H1 (cell line): ENCODE measurements around the gene ABCA2. TPM values are rescaled to one million over a fixed set of nuclear protein-coding genes. Genes with fewer than 3 reads are reported as not detected.

Experiments used
- CTCF ChIA-PET: fragments of 300-600 bp; sonication (Branson Sonifier 250); formaldehyde crosslinking; loops from one replicate; lab custom pipeline; 2021; ENCODE audit not compliant: partially characterized antibody; lab: Charles Lee
- POLR2A ChIA-PET: fragments of 300-600 bp; sonication (Branson Sonifier 250); formaldehyde crosslinking; loops from one replicate; lab custom pipeline; 2021; ENCODE audit warnings: inconsistent platforms; ENCODE audit not compliant: partially characterized antibody; lab: Charles Lee
- DNase-seq, 2 experiments: peaks; one replicate each; pipeline versions ENCODE4 v3.0.0 to v3.0.0-alpha.2; 2010 to 2022; ENCODE audit warnings: low spot score in 2 of 2, low read depth in 1 of 2, mixed read lengths in 1 of 2
- FAIRE-seq: peaks from 2 replicates; lab custom pipeline; 2011; peaks lifted over from hg19 to GRCh38; lab: Jason Lieb, UNC
- H2AFZ ChIP-seq: 2 replicates; pipeline ENCODE4 v1.8.1; 2012; ENCODE audit warnings: low read length, inconsistent platforms
- H2AK5ac ChIP-seq: 2 replicates; pipeline ENCODE4 v1.6.1; 2013; ENCODE audit warnings: low read depth, low read length
- H2BK120ac ChIP-seq: replicated peaks from 2 replicates; pipeline ENCODE3; 2013; ENCODE audit warnings: low read depth, low read length, inconsistent platforms
- H2BK12ac ChIP-seq: 2 replicates; pipeline ENCODE4 v1.6.1; 2013; ENCODE audit warnings: low read depth, low read length
- H2BK15ac ChIP-seq: 2 replicates; pipeline ENCODE4 v1.6.1; 2013; ENCODE audit warnings: low read length
- H2BK20ac ChIP-seq: 2 replicates; pipeline ENCODE4 v1.6.1; 2013; ENCODE audit warnings: low read length
- H2BK5ac ChIP-seq: 2 replicates; pipeline ENCODE4 v1.6.1; 2013; ENCODE audit warnings: low read depth, low read length
- H3K14ac ChIP-seq: 2 replicates; pipeline ENCODE4 v1.6.1; 2013; ENCODE audit warnings: inconsistent platforms; ENCODE audit not compliant: insufficient read length
- H3K18ac ChIP-seq: 2 replicates; pipeline ENCODE4 v1.6.1; 2013; ENCODE audit warnings: low read length; ENCODE audit errors: extremely low read depth
- H3K23ac ChIP-seq: 2 replicates; pipeline ENCODE4 v1.6.1; 2013; ENCODE audit warnings: inconsistent platforms; ENCODE audit not compliant: insufficient read length
- H3K23me2 ChIP-seq: 2 replicates; pipeline ENCODE4 v1.6.1; 2013; ENCODE audit warnings: low read depth, low read length
- H3K27ac ChIP-seq: 2 replicates; pipeline ENCODE4 v1.6.1; 2011; ENCODE audit warnings: low read depth, low read length, inconsistent platforms
- H3K27me3 ChIP-seq, 4 experiments: replicated peaks in 1 of 4; 1 replicate in 1 of 4; 2 replicates in 3 of 4; pipeline versions ENCODE4 v1.6.1 to v1.8.1; 2011 to 2013; ENCODE audit warnings: low read length in 3 of 4, mild to moderate bottlenecking in 3 of 4, inconsistent platforms in 2 of 4, mixed read lengths in 2 of 4, moderate library complexity in 1 of 4; ENCODE audit not compliant: control insufficient read depth in 3 of 4, insufficient read depth in 3 of 4; ENCODE audit errors: extremely low read depth in 1 of 4
- H3K36me3 ChIP-seq, 4 experiments: 2 replicates each; pipeline versions ENCODE4 v1.6.1 to v1.8.1; 2011 to 2013; ENCODE audit warnings: mild to moderate bottlenecking in 4 of 4, low read length in 3 of 4, moderate library complexity in 2 of 4, control low read depth in 1 of 4, inconsistent platforms in 1 of 4; ENCODE audit not compliant: insufficient read depth in 4 of 4, control insufficient read depth in 2 of 4
- H3K4ac ChIP-seq: replicated peaks from 2 replicates; pipeline ENCODE3; 2013; ENCODE audit warnings: low read length, low read depth, mixed read lengths, inconsistent platforms; ENCODE audit not compliant: insufficient read length
- H3K4me1 ChIP-seq, 4 experiments: replicated peaks in 1 of 4; 1 replicate in 1 of 4; 2 replicates in 3 of 4; pipeline versions ENCODE4 v1.6.1 to v1.8.1; 2011 to 2013; ENCODE audit warnings: low read length in 3 of 4, inconsistent platforms in 2 of 4, mixed read lengths in 1 of 4; ENCODE audit not compliant: insufficient read depth in 4 of 4, control insufficient read depth in 3 of 4
- H3K4me2 ChIP-seq, 2 experiments: 2 replicates each; pipeline versions ENCODE4 v1.6.1 to v1.8.1; 2011 to 2013; ENCODE audit warnings: low read depth in 2 of 2, low read length in 2 of 2, control low read depth in 1 of 2, inconsistent platforms in 1 of 2, mild to moderate bottlenecking in 1 of 2; ENCODE audit not compliant: insufficient read depth in 1 of 2
- H3K4me3 ChIP-seq, 4 experiments: fragments of 200-600, 300-600 bp in 1 of 4; sonication (generic), shearing (Covaris generic), sonication (Bioruptor Twin) in 1 of 4; 2 replicates each; pipeline versions ENCODE4 v1.5.1 to v1.8.1; 2011 to 2016; ENCODE audit warnings: low read length in 4 of 4, low read depth in 3 of 4, control low read depth in 2 of 4, inconsistent platforms in 2 of 4, mild to moderate bottlenecking in 2 of 4, mixed read lengths in 1 of 4, moderate library complexity in 1 of 4; ENCODE audit not compliant: insufficient read depth in 2 of 4; ENCODE audit errors: extremely low read depth in 1 of 4
- H3K56ac ChIP-seq: replicated peaks from 2 replicates; pipeline ENCODE3; 2013; ENCODE audit warnings: low read depth, mild to moderate bottlenecking, mixed read lengths, low read length, inconsistent platforms; ENCODE audit not compliant: insufficient read length
- H3K79me1 ChIP-seq: 2 replicates; pipeline ENCODE4 v1.6.1; 2013; ENCODE audit warnings: low read depth, low read length, control low read depth
- H3K79me2 ChIP-seq, 2 experiments: 2 replicates each; pipeline versions ENCODE4 v1.6.1 to v1.8.1; 2012 to 2013; ENCODE audit warnings: low read length in 2 of 2, mild to moderate bottlenecking in 2 of 2, inconsistent platforms in 1 of 2; ENCODE audit not compliant: insufficient read depth in 2 of 2, control insufficient read depth in 1 of 2
- H3K9ac ChIP-seq, 4 experiments: replicated peaks in 1 of 4; 1 replicate in 1 of 4; 2 replicates in 3 of 4; pipeline versions ENCODE4 v1.6.1 to v1.8.1; 2011 to 2013; ENCODE audit warnings: low read depth in 3 of 4, low read length in 3 of 4, control low read depth in 2 of 4, mild to moderate bottlenecking in 2 of 4, moderate library complexity in 2 of 4, inconsistent platforms in 1 of 4; ENCODE audit errors: extremely low read depth in 1 of 4
- H3K9me3 ChIP-seq, 2 experiments: 2 replicates each; pipeline versions ENCODE4 v1.6.1 to v1.8.1; 2012 to 2013; ENCODE audit warnings: mild to moderate bottlenecking in 2 of 2, moderate library complexity in 2 of 2, control low read depth in 1 of 2, inconsistent platforms in 1 of 2, low read depth in 1 of 2, low read length in 1 of 2, mixed read lengths in 1 of 2; ENCODE audit not compliant: insufficient read depth in 2 of 2
- H4K20me1 ChIP-seq, 2 experiments: replicated peaks in 1 of 2; 2 replicates each; pipeline versions ENCODE3 to v1.8.1; 2011 to 2013; ENCODE audit warnings: inconsistent platforms in 2 of 2, low read length in 2 of 2, mild to moderate bottlenecking in 1 of 2; ENCODE audit not compliant: insufficient read depth in 2 of 2, control insufficient read depth in 1 of 2
- H4K5ac ChIP-seq: 2 replicates; pipeline ENCODE4 v1.6.1; 2013; ENCODE audit warnings: low read length, low read depth, mixed read lengths, inconsistent platforms; ENCODE audit not compliant: insufficient read length
- H4K8ac ChIP-seq: 2 replicates; pipeline ENCODE4 v1.8.0; 2013; ENCODE audit warnings: mild to moderate bottlenecking, moderate library complexity, low read length, inconsistent platforms; ENCODE audit not compliant: insufficient read depth; ENCODE audit errors: extremely low read depth
- H4K91ac ChIP-seq: replicated peaks from 2 replicates; pipeline ENCODE3; 2013; ENCODE audit warnings: low read length, mixed read lengths, inconsistent platforms; ENCODE audit not compliant: insufficient read length
- BACH1 ChIP-seq: IDR thresholded peaks from 2 replicates; pipeline ENCODE4 v1.6.1; 2012; ENCODE audit warnings: low read length, improper control_type of control experiment
- BCL11A ChIP-seq, 2 experiments: IDR thresholded peaks; one replicate each; pipeline ENCODE4 v1.6.1; 2011; ENCODE audit warnings: low read depth in 2 of 2, low read length in 2 of 2, mild to moderate bottlenecking in 2 of 2
- CBX5 ChIP-seq: fragments of 300-800, 300-1000 bp; sonication (generic); IDR thresholded peaks from 2 replicates; pipeline ENCODE4 v1.7.1; 2016; ENCODE audit warnings: antibody characterized with exemption, low read length, low read depth
- EZH2 ChIP-seq: fragments of 200-600 bp; sonication (generic); IDR thresholded peaks from 2 replicates; pipeline ENCODE4 v1.7.1; 2012; ENCODE audit warnings: low read depth, mild to moderate bottlenecking, moderate library complexity, low read length, inconsistent platforms; ENCODE audit not compliant: severe bottlenecking
- GABPA ChIP-seq: IDR thresholded peaks from 2 replicates; pipeline ENCODE4 v1.6.1; 2011; ENCODE audit warnings: mild to moderate bottlenecking, low read length, moderate library complexity, borderline replicate concordance; ENCODE audit not compliant: insufficient read depth
- KDM4A ChIP-seq: IDR thresholded peaks from one replicate; pipeline ENCODE4 v1.7.1; 2012; ENCODE audit warnings: low read depth, mild to moderate bottlenecking, moderate library complexity, low read length, inconsistent platforms; ENCODE audit not compliant: severe bottlenecking
- NANOG ChIP-seq: IDR thresholded peaks from 2 replicates; pipeline ENCODE4 v1.6.1; 2011; ENCODE audit warnings: low read length, low read depth, mild to moderate bottlenecking, inconsistent platforms; ENCODE audit not compliant: insufficient read depth, poor library complexity, severe bottlenecking
- RAD21 ChIP-seq, 2 experiments: IDR thresholded peaks in 1 of 2; conservative IDR thresholded peaks in 1 of 2; 2 replicates each; pipeline ENCODE4 v1.6.1; 2011; ENCODE audit warnings: low read depth in 2 of 2, low read length in 2 of 2, improper control_type of control experiment in 1 of 2, inconsistent platforms in 1 of 2, mild to moderate bottlenecking in 1 of 2, moderate library complexity in 1 of 2
- TEAD4 ChIP-seq: IDR thresholded peaks from 2 replicates; pipeline ENCODE4 v1.6.1; 2012; ENCODE audit warnings: low read depth, low read length, inconsistent platforms, mixed read lengths
- USF2 ChIP-seq: IDR thresholded peaks from 2 replicates; pipeline ENCODE4 v1.6.1; 2011; ENCODE audit warnings: low read length, improper control_type of control experiment
- WGBS, 2 experiments: shearing (Covaris generic) in 1 of 2; methylation state at CpG; one replicate each; pipeline versions ENCODE4 v1.1.6 to v1.1.7; 2013 to 2015; ENCODE audit warnings: low lambda C conversion rate in 2 of 2, mixed read lengths in 2 of 2, inconsistent platforms in 1 of 2, low coverage in 1 of 2, missing lambda C conversion rate in 1 of 2; ENCODE audit not compliant: insufficient replicate concordance in 2 of 2, insufficient coverage in 1 of 2, insufficient read length in 1 of 2; ENCODE audit errors: extremely low coverage in 1 of 2, missing lambda C conversion rate in 1 of 2; 5-methylcytosine and 5-hydroxymethylcytosine counted together
- polyA plus RNA-seq, 7 experiments: library from polyadenylated mRNA; depleted of rRNA in 3 of 7; stranded (reverse) in 5 of 7; unstranded in 2 of 7; fragments of >200 nt in 5 of 7; fragments of 200-250 nt in 2 of 7; gene quantifications; 1 replicate in 5 of 7; 2 replicates in 1 of 7; 4 replicates in 1 of 7; pipeline versions ENCODE4 v1.2.1 to v1.2.3, GENCODE V29; 2011 to 2013; ENCODE audit warnings: missing spikeins in 2 of 7, mixed read lengths in 2 of 7
- total RNA-seq: library from RNA; stranded (reverse); fragmentation: NEBNext Ultra II Directional; extraction: Animal tissue kit (Norgen Biotek cat#: 25700); gene quantifications from 2 replicates; pipeline ENCODE4 v1.2.1, GENCODE V29; 2021

The ABCA2 gene
- total and polyA plus RNA-seq, 2 of the 8 experiments (the other 6 are each of a cell fraction or from before 2014, with no cell fraction given) = 12.5 to 14.3 TPM

- H3K4ac ChIP-seq = no peak overlapping the region
- no peak overlapping the region for H2AK5ac ChIP-seq
- CTCF ChIA-PET = interaction anchor here (5.1 kb wide), 1 partner anchor 9 kb away, joined by 31 read pairs; no protein-coding TSS in a partner anchor
- no peaks in the 10 kb centered on the region for H3K79me1 ChIP-seq
- H4K8ac ChIP-seq = no peak overlapping the region; the same call in 1 of the 2 replicates
- H3K36me3 ChIP-seq = no peaks in the 10 kb centered on the region
- no peak overlapping the region for H3K9ac ChIP-seq
- no peak overlapping the region for H4K91ac ChIP-seq
- H3K4me3 ChIP-seq = no peak overlapping the region
- no peaks in the 10 kb centered on the region for H3K27me3 ChIP-seq
- H2BK5ac ChIP-seq = no peak overlapping the region
- POLR2A ChIA-PET = no interaction called here
- no peak overlapping the region for H2AFZ ChIP-seq
- no peak overlapping the region for H2BK12ac ChIP-seq
- 100% methylated on average over 1 of the region's 1 CpG; no CpG with 5 or more reads in 1 of the 2 experiments for WGBS, 2 experiments
- H3K4me1 ChIP-seq = peaks cover 0 to 2% (median 0%) of the 10 kb centered on the region in 4 experiments; a peak in 2 of 7 replicates
- no peak overlapping the region for H3K56ac ChIP-seq
- no peak overlapping the region for H3K14ac ChIP-seq
- no peak overlapping the region for H4K5ac ChIP-seq
- H3K18ac ChIP-seq = no peak overlapping the region
- no peaks in the 10 kb centered on the region for H3K9me3 ChIP-seq
- no peak overlapping the region for H3K27ac ChIP-seq
- no peak overlapping the region for H2BK20ac ChIP-seq
- H2BK15ac ChIP-seq = no peak overlapping the region
- H4K20me1 ChIP-seq = peaks cover 0 to 6% of the 10 kb centered on the region in 2 experiments
- FAIRE-seq = no peak
- H3K79me2 ChIP-seq = no peaks in the 10 kb centered on the region
- H3K23ac ChIP-seq = no peak overlapping the region
- H2BK120ac ChIP-seq = no peak overlapping the region
- H3K23me2 ChIP-seq = peaks cover 12% of the 10 kb centered on the region; the same call in 1 of the 2 replicates
- no peak overlapping the region for H3K4me2 ChIP-seq
- DNase-seq = no peak
- TF ChIP-seq TEAD4 (no peak), BCL11A (IDR thresholded peaks at IDR 0.05; ENCODE audit: low read depth in 2 of 2, low read length in 2 of 2) (no peak), CBX5 (no peak), EZH2 (no peak), BACH1 (no peak), RAD21 (IDR thresholded peaks at IDR 0.05 in 1 of 2, conservative IDR thresholded peaks at IDR 0.05 in 1 of 2; ENCODE audit: low read depth in 2 of 2, low read length in 2 of 2) (no peak), KDM4A (no peak), USF2 (no peak), NANOG (no peak), GABPA (no peak)
These were observed 70.6 kb downstream of the ABCA2 start for GRCh38 chr9:136957461-136957860.
